GM23338 (cell line): ENCODE measurements around the gene IRF1. TPM values are rescaled to one million over a fixed set of nuclear protein-coding genes. Genes with fewer than 3 reads are reported as not detected.
A peak's percentile ranks its signal among the peaks of the same experiment; 100 is the strongest.

Source experiments
- ATAC-seq: fragments of 200-7000 bp; cut with Tn5 transposase; 3 replicates; pipeline ENCODE4 v1.9.1; 2020
- DNase-seq: peaks from one replicate; pipeline ENCODE4 v3.0.0-alpha.2; 2015; ENCODE audit warnings: low spot score
- H2AFZ ChIP-seq: fragments of 200-600 bp; sonication (generic); 2 replicates; pipeline ENCODE4 v1.8.0; 2016; ENCODE audit warnings: antibody characterized with exemption, mild to moderate bottlenecking, moderate library complexity
- H3F3A ChIP-seq: fragments of 200-600 bp; sonication (generic); replicated peaks from 2 replicates; pipeline ENCODE4 v1.8.0; 2017; ENCODE audit warnings: antibody characterized with exemption, mixed run types, low read depth
- H3K27ac ChIP-seq: fragments of 200-600 bp; sonication (generic); 2 replicates; pipeline ENCODE4 v1.6.1; 2016; ENCODE audit warnings: low read depth
- H3K27me3 ChIP-seq: fragments of 200-600 bp; sonication (generic); 2 replicates; pipeline ENCODE4 v1.8.0; 2016; ENCODE audit warnings: mild to moderate bottlenecking, mixed run types, moderate library complexity; ENCODE audit not compliant: insufficient read depth
- H3K36me3 ChIP-seq: fragments of 200-600 bp; sonication (generic); 2 replicates; pipeline ENCODE4 v1.8.0; 2016; ENCODE audit warnings: mild to moderate bottlenecking; ENCODE audit not compliant: insufficient read depth
- H3K4me1 ChIP-seq: fragments of 200-600 bp; sonication (generic); 2 replicates; pipeline ENCODE4 v1.8.0; 2016; ENCODE audit warnings: mild to moderate bottlenecking, moderate library complexity; ENCODE audit not compliant: insufficient read depth
- H3K4me2 ChIP-seq: fragments of 200-600 bp; sonication (generic); 2 replicates; pipeline ENCODE4 v1.7.1; 2017; ENCODE audit warnings: mixed run types
- H3K4me3 ChIP-seq: fragments of 200-600 bp; sonication (generic); 2 replicates; pipeline ENCODE4 v1.6.1; 2016; ENCODE audit warnings: mixed run types
- H3K79me2 ChIP-seq: fragments of 200-600 bp; sonication (generic); replicated peaks from 2 replicates; pipeline ENCODE4 v1.8.0; 2017; ENCODE audit warnings: mild to moderate bottlenecking; ENCODE audit not compliant: insufficient read depth
- H3K9me2 ChIP-seq: fragments of 200-600 bp; sonication (generic); 2 replicates; pipeline ENCODE4 v1.8.0; 2017; ENCODE audit not compliant: insufficient read depth
- H4K20me1 ChIP-seq: fragments of 200-600 bp; sonication (generic); replicated peaks from 2 replicates; pipeline ENCODE4 v1.8.0; 2017; ENCODE audit warnings: mild to moderate bottlenecking; ENCODE audit not compliant: insufficient read depth
- H3K27ac Mint-ChIP-seq: 2 replicates; pipeline ENCODE4 v1.8.0; 2020; ENCODE audit warnings: inconsistent platforms, mild to moderate bottlenecking, moderate library complexity, mixed read lengths
- H3K27me3 Mint-ChIP-seq: 3 replicates; pipeline ENCODE4 v1.8.0; 2022; ENCODE audit warnings: low read depth, mild to moderate bottlenecking, moderate library complexity, mixed read lengths, inconsistent platforms; ENCODE audit not compliant: insufficient read depth, poor library complexity
- H3K36me3 Mint-ChIP-seq: 3 replicates; pipeline ENCODE4 v1.8.0; 2021; ENCODE audit warnings: low read depth, mild to moderate bottlenecking, inconsistent platforms, moderate library complexity, mixed read lengths
- H3K4me1 Mint-ChIP-seq: 3 replicates; pipeline ENCODE4 v1.8.0; 2020; ENCODE audit warnings: mild to moderate bottlenecking, inconsistent platforms, mixed read lengths
- H3K4me3 Mint-ChIP-seq: 3 replicates; pipeline ENCODE4 v1.8.0; 2021; ENCODE audit warnings: moderate library complexity, mild to moderate bottlenecking, inconsistent platforms, mixed read lengths
- H3K9me3 Mint-ChIP-seq: 3 replicates; pipeline ENCODE4 v1.8.0; 2020; ENCODE audit warnings: moderate library complexity, mild to moderate bottlenecking, inconsistent platforms, mixed read lengths
- CREB1 ChIP-seq: fragments of 250-450 bp; sonication (Bioruptor Pico); IDR thresholded peaks from 2 replicates; pipeline ENCODE4 v1.5.0; 2020; ENCODE audit warnings: low read depth, mild to moderate bottlenecking, moderate library complexity
- EZH2 ChIP-seq: fragments of 200-600 bp; sonication (generic); IDR thresholded peaks from one replicate; pipeline ENCODE4 v1.8.0; 2017; ENCODE audit warnings: antibody characterized with exemption, mild to moderate bottlenecking, low read depth; ENCODE audit not compliant: unreplicated experiment
- EZH2phosphoT487 ChIP-seq: fragments of 200-600 bp; sonication (generic); IDR thresholded peaks from one replicate; pipeline ENCODE4 v1.8.1; 2018; ENCODE audit warnings: antibody characterized with exemption; ENCODE audit not compliant: unreplicated experiment
- JUNB ChIP-seq: IDR thresholded peaks from one replicate; pipeline ENCODE4 v1.6.1; 2016; ENCODE audit warnings: antibody characterized with exemption; ENCODE audit not compliant: unreplicated experiment
- NANOG ChIP-seq: IDR thresholded peaks from 2 replicates; pipeline ENCODE4 v1.6.1; 2016; ENCODE audit warnings: antibody characterized with exemption, borderline replicate concordance
- ZNF114 ChIP-seq: fragments of 250-450 bp; sonication (Bioruptor Pico); IDR thresholded peaks from 2 replicates; pipeline ENCODE4 v1.5.0; 2020; ENCODE audit warnings: mild to moderate bottlenecking, moderate library complexity
- ZNF331 ChIP-seq: fragments of 250-450 bp; sonication (Bioruptor Pico); IDR thresholded peaks from 2 replicates; pipeline ENCODE4 v1.5.0; 2020; ENCODE audit warnings: low read depth, mild to moderate bottlenecking, moderate library complexity
- polyA plus RNA-seq: library from polyadenylated mRNA; unstranded; fragments of >200 nt; fragmentation: Nextera tagmentation; extraction: Ambion mirVana; gene quantifications from 2 replicates; pipeline ENCODE4 v1.2.1, GENCODE V29; 2016
- total RNA-seq: library from RNA; depleted of rRNA; stranded (reverse); fragments of >200 nt; shearing (Covaris generic); gene quantifications from 2 replicates; pipeline ENCODE4 v1.2.3, GENCODE V29; 2014
- TF ChIP-seq, protein P1 (sequence below): IDR thresholded peaks from 2 replicates; pipeline ENCODE4 v1.6.1; 2016; ENCODE audit warnings: antibody characterized with exemption
- TF ChIP-seq, protein P2 (sequence below), 2 experiments: fragments of 200-600 bp in 1 of 2; sonication (generic) in 1 of 2; conservative IDR thresholded peaks; 2 replicates each; pipeline versions ENCODE4 v1.5.1 to v1.6.1; 2016 to 2017; ENCODE audit warnings: antibody characterized with exemption in 2 of 2, low read depth in 2 of 2, mild to moderate bottlenecking in 2 of 2, moderate library complexity in 1 of 2

The IRF1 gene
- total and polyA plus RNA-seq, 2 experiments from 2014 or later = 6.9 to 8.6 TPM

DNA sequence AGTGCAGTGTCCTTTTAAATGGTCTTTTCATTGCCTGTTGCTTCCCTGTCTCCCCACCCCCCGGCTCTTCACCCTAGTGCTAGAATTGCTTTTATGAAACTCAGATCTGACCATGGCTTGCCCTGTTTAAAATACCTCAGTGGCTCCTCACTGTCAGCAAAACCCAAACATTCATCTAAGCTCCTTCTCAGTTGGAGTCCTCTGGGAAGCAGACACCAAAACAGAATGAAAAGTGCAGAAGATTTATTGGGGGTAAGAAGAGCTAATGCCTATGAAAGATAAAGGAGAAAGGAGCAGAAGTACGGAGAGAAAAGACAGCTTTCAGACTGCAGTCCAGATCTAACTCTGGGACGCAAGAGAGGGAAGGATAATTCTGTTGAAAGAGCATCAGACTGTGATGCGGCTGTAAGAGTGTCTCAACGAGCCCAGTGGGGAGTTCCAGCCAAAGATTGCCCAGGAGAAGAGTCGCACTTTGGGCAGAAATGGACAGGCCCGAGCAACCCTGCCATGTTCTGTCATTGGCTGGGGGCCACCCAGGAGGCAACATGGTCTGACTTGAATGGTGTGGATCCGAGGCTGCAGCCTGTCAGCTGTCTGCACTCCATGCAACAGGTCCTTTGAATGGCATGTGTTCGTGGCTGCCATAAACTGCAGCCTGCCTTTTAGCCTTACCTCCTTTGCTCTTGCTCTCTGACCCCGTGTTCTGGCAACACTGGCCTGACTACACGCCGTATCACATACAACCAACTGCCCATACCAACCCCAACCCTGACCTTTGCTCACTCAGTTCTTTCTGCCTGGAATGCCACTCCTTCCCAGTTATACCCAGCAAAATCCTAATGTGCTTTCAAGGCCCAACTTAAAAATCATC is 55.9 kb downstream of the IRF1 start:
- H3K36me3 ChIP-seq = no peaks in the 10 kb centered on the region
- no peak overlapping the region for H3K27ac Mint-ChIP-seq
- H3K36me3 Mint-ChIP-seq = no peaks in the 10 kb centered on the region

DNA sequence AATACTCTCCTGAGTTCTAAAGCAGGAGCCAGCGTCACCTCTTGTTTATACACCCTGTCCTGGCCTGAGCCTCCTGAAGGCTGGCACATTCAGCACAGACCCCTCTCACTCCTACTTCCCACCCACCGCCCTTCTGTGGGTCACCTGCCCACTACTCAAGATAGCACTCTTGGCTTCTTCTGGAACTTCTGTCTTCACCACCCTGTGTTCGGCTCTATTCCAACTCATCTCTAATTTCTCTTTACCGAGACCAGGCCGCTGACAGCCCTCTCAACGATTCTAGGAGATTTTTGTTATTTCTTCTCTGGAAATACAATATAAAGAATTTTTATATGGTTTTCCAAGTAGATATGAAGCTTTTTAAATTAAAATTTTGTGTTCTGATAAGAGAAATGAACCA is 57.4 kb downstream of the IRF1 start:
- H3K9me2 ChIP-seq = no peaks in the 10 kb centered on the region
- no peak overlapping the region for H3K4me3 ChIP-seq
- no peak overlapping the region for H2AFZ ChIP-seq
- H3K36me3 ChIP-seq = no peaks in the 10 kb centered on the region
- no peaks in the 10 kb centered on the region for H3F3A ChIP-seq
- H4K20me1 ChIP-seq = no peaks in the 10 kb centered on the region
- H3K27me3 ChIP-seq = no peaks in the 10 kb centered on the region
- no peaks in the 10 kb centered on the region for H3K36me3 Mint-ChIP-seq
- H3K79me2 ChIP-seq = no peaks in the 10 kb centered on the region
- DNase-seq (no peak), ATAC-seq (no peak)
- TF ChIP-seq, protein P1, sequence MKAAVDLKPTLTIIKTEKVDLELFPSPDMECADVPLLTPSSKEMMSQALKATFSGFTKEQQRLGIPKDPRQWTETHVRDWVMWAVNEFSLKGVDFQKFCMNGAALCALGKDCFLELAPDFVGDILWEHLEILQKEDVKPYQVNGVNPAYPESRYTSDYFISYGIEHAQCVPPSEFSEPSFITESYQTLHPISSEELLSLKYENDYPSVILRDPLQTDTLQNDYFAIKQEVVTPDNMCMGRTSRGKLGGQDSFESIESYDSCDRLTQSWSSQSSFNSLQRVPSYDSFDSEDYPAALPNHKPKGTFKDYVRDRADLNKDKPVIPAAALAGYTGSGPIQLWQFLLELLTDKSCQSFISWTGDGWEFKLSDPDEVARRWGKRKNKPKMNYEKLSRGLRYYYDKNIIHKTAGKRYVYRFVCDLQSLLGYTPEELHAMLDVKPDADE = no peak
- no peak for TF ChIP-seq EZH2
- TF ChIP-seq EZH2phosphoT487 = no peak
- TF ChIP-seq CREB1 (CRISPR knock-in tag) = no peak
- no peak for TF ChIP-seq JUNB
- peaks cover 24% of the 10 kb centered on the region for H3K4me1 Mint-ChIP-seq
- H3K9me3 Mint-ChIP-seq = no peaks in the 10 kb centered on the region
- peaks cover 3% of the 10 kb centered on the region; the same call in 1 of the 2 replicates for H3K4me1 ChIP-seq
- H3K27me3 Mint-ChIP-seq = peaks cover 3% of the 10 kb centered on the region
- H3K27ac ChIP-seq = no peak overlapping the region
- no peak overlapping the region for H3K27ac Mint-ChIP-seq
- H3K4me2 ChIP-seq = no peak overlapping the region
- no peak overlapping the region for H3K4me3 Mint-ChIP-seq

More for the DNA sequence above, 55.9 kb downstream of the IRF1 start:
- Histone ChIP-seq H3K4me3 (no peak overlapping the region), H2AFZ (peak overlapping the region; percentile 47), H3K4me1 (peaks cover 3% of the 10 kb centered on the region; the same call in 1 of the 2 replicates), H3K9me2 (no peaks in the 10 kb centered on the region), H3F3A (no peaks in the 10 kb centered on the region), H3K27me3 (no peaks in the 10 kb centered on the region), H4K20me1 (no peaks in the 10 kb centered on the region), H3K4me2 (no peak overlapping the region), H3K27ac (no peak overlapping the region), H3K79me2 (no peaks in the 10 kb centered on the region)
- ATAC-seq (no peak), DNase-seq (no peak)
- Mint-ChIP-seq H3K27me3 (peaks cover 3% of the 10 kb centered on the region), H3K4me3 (no peak overlapping the region), H3K9me3 (no peaks in the 10 kb centered on the region), H3K4me1 (peaks cover 25% of the 10 kb centered on the region)
- no peak for TF ChIP-seq ZNF114
- TF ChIP-seq EZH2 = no peak
- no peak for TF ChIP-seq CREB1 (CRISPR knock-in tag)
- TF ChIP-seq EZH2phosphoT487 = no peak
- TF ChIP-seq NANOG = no peak
- TF ChIP-seq, protein P2, sequence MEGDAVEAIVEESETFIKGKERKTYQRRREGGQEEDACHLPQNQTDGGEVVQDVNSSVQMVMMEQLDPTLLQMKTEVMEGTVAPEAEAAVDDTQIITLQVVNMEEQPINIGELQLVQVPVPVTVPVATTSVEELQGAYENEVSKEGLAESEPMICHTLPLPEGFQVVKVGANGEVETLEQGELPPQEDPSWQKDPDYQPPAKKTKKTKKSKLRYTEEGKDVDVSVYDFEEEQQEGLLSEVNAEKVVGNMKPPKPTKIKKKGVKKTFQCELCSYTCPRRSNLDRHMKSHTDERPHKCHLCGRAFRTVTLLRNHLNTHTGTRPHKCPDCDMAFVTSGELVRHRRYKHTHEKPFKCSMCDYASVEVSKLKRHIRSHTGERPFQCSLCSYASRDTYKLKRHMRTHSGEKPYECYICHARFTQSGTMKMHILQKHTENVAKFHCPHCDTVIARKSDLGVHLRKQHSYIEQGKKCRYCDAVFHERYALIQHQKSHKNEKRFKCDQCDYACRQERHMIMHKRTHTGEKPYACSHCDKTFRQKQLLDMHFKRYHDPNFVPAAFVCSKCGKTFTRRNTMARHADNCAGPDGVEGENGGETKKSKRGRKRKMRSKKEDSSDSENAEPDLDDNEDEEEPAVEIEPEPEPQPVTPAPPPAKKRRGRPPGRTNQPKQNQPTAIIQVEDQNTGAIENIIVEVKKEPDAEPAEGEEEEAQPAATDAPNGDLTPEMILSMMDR (conservative IDR thresholded peaks at IDR 0.05; ENCODE audit: low read depth in 2 of 2) = no peak
- no peak for TF ChIP-seq ZNF331 (CRISPR knock-in tag)
